HepG2 (cell line): Measurements from ENCODE around the gene GALNT18. TPM values are rescaled to one million over a fixed set of nuclear protein-coding genes. Genes with fewer than 3 reads are reported as not detected.

Experiments
- ATAC-seq: fragments of 200-7000 bp; cut with Tn5 transposase; 3 replicates; pipeline ENCODE4 v1.9.1; 2020; ENCODE audit warnings: mild to moderate bottlenecking, moderate library complexity
- BruUV-seq: library from RNA; stranded (reverse); fragments of 400-500 nt; replicated peaks from 2 replicates; lab custom pipeline; 2021; lab: Mats Ljungman, UMichigan
- CTCF ChIA-PET: fragments of 300-600 bp; formaldehyde crosslinking; extraction: SDS; loops from one replicate; lab custom pipeline; 2021; ENCODE audit warnings: low total read pairs, inconsistent platforms, low intra/inter-chr PET ratio; lab: Yijun Ruan, JAX
- POLR2A ChIA-PET: fragments of 350-600 bp; sonication (Branson Sonifier 250); formaldehyde crosslinking; loops from one replicate; lab custom pipeline; 2020; ENCODE audit warnings: antibody characterized with exemption, inconsistent platforms; lab: Yijun Ruan, JAX
- DNase-seq: peaks from one replicate; pipeline ENCODE4 v3.0.0-alpha.2; 2015; ENCODE audit warnings: low spot score
- FAIRE-seq: peaks from 3 replicates; lab custom pipeline; 2011; peaks lifted over from hg19 to GRCh38; lab: Jason Lieb, UNC
- H2AFZ ChIP-seq: one replicate; pipeline ENCODE4 v1.6.1; 2011; ENCODE audit warnings: low read length, inconsistent platforms
- H3K27ac ChIP-seq: fragments of 300-600 bp; 3 replicates; pipeline ENCODE4 v1.8.0; 2011; ENCODE audit warnings: mixed run types, mild to moderate bottlenecking, mixed read lengths, low read length, inconsistent platforms; ENCODE audit not compliant: insufficient read depth; ENCODE audit errors: extremely low read length
- H3K27me3 ChIP-seq, 2 experiments: fragments of 200-600 bp in 1 of 2; 2 replicates in 1 of 2; 3 replicates in 1 of 2; pipeline versions ENCODE4 v1.6.0 to v1.8.0; 2011; ENCODE audit warnings: low read length in 2 of 2, mild to moderate bottlenecking in 2 of 2, moderate library complexity in 2 of 2, inconsistent platforms in 1 of 2; ENCODE audit not compliant: insufficient read depth in 2 of 2, control insufficient read depth in 1 of 2
- H3K36me3 ChIP-seq, 2 experiments: fragments of 200-600 bp in 1 of 2; replicated peaks in 1 of 2; 2 replicates in 1 of 2; 3 replicates in 1 of 2; pipeline versions ENCODE4 v1.5.1 to v1.8.0; 2011; ENCODE audit warnings: low read length in 2 of 2, inconsistent platforms in 1 of 2; ENCODE audit not compliant: insufficient read depth in 2 of 2, control insufficient read depth in 1 of 2
- H3K4me1 ChIP-seq: 2 replicates; pipeline ENCODE4 v1.5.1; 2012; ENCODE audit warnings: low read length, inconsistent platforms; ENCODE audit not compliant: insufficient read depth
- H3K4me2 ChIP-seq: 2 replicates; pipeline ENCODE4 v1.6.0; 2011; ENCODE audit warnings: low read depth, low read length, inconsistent platforms
- H3K4me3 ChIP-seq, 3 experiments: fragments of 200-600 bp in 1 of 3; sonication (generic), shearing (Covaris generic) in 1 of 3; replicated peaks in 1 of 3; 2 replicates each; pipeline ENCODE4 v1.5.1; 2011 to 2016; ENCODE audit warnings: low read length in 3 of 3, inconsistent platforms in 2 of 3, low read depth in 2 of 3, mild to moderate bottlenecking in 2 of 3, control low read depth in 1 of 3, mixed read lengths in 1 of 3; ENCODE audit not compliant: insufficient read depth in 1 of 3
- H3K79me2 ChIP-seq: one replicate; pipeline ENCODE4 v1.6.1; 2011; ENCODE audit warnings: low read length, inconsistent platforms; ENCODE audit not compliant: insufficient read depth
- H3K9ac ChIP-seq: 2 replicates; pipeline ENCODE4 v1.6.0; 2011; ENCODE audit warnings: mild to moderate bottlenecking, low read depth, low read length, inconsistent platforms; ENCODE audit not compliant: insufficient read depth
- H3K9me3 ChIP-seq: 2 replicates; pipeline ENCODE4 v1.5.1; 2012; ENCODE audit warnings: mild to moderate bottlenecking, low read length
- H4K20me1 ChIP-seq: 2 replicates; pipeline ENCODE4 v1.6.0; 2011; ENCODE audit warnings: inconsistent platforms, mild to moderate bottlenecking, low read length, moderate library complexity; ENCODE audit not compliant: insufficient read depth
- CHD2 ChIP-seq: IDR thresholded peaks from 2 replicates; pipeline ENCODE4 v1.6.1; 2011; ENCODE audit warnings: low read depth, low read length, improper control_type of control experiment
- POLR2AphosphoS5 ChIP-seq: IDR thresholded peaks from 2 replicates; pipeline ENCODE4 v1.6.1; 2012; ENCODE audit warnings: low read depth, low read length
- SKIL ChIP-seq: sonication (generic); formaldehyde crosslinking; IDR thresholded peaks from 2 replicates; pipeline ENCODE4 v1.8.0; 2022; ENCODE audit warnings: missing genetic modification reagents, mild to moderate bottlenecking, moderate library complexity, borderline replicate concordance
- ZBTB14 ChIP-seq: sonication (generic); formaldehyde crosslinking; IDR thresholded peaks from 2 replicates; pipeline ENCODE4 v1.4.0; 2020; ENCODE audit warnings: missing genetic modification reagents
- ZBTB3 ChIP-seq: sonication (generic); formaldehyde crosslinking; IDR thresholded peaks from 2 replicates; pipeline ENCODE4 v1.4.0; 2020; ENCODE audit warnings: low read depth, mild to moderate bottlenecking, moderate library complexity, missing genetic modification reagents, borderline replicate concordance
- ZNF17 ChIP-seq: sonication (generic); formaldehyde crosslinking; IDR thresholded peaks from 2 replicates; pipeline ENCODE4 v1.5.0; 2020; ENCODE audit warnings: mild to moderate bottlenecking, missing genetic modification reagents
- ZNF652 ChIP-seq: IDR thresholded peaks from 2 replicates; pipeline ENCODE4 v1.6.1; 2016; ENCODE audit warnings: low read depth, borderline replicate concordance
- WGBS: methylation state at CpG from one replicate; pipeline ENCODE4 v1.1.6; 2017; ENCODE audit warnings: low lambda C conversion rate; 5-methylcytosine and 5-hydroxymethylcytosine counted together
- in situ Hi-C: cut with HindIII; loops from 2 replicates; pipeline ENCODE4 v1.10.0; 2017; ENCODE audit warnings: low pct_unique_long_range_greater_than_20kb; ENCODE audit not compliant: extremely low pct_ligation_motif_present
- intact Hi-C: fragments of 100-400 bp; cut with micrococcal nuclease; formaldehyde crosslinking; loops from one replicate; pipeline ENCODE4 v1.10.0; 2022; ENCODE audit not compliant: unreplicated experiment
- polyA plus RNA-seq, 8 experiments: library from polyadenylated mRNA; depleted of rRNA in 3 of 8; stranded (reverse) in 7 of 8; unstranded in 1 of 8; fragments of >200 nt; fragmentation: Illumina TruSeq in 4 of 8; extraction: Trizol in 4 of 8; gene quantifications; 2 replicates each; pipeline versions ENCODE4 v1.2.1 to v1.2.3, GENCODE V29; 2011 to 2016; ENCODE audit warnings: low read depth in 4 of 8, missing spikeins in 1 of 8, mixed read lengths in 1 of 8; ENCODE audit not compliant: insufficient read depth in 1 of 8
- total RNA-seq, 5 experiments: library from RNA; depleted of rRNA; stranded (reverse); fragments of >200 nt; fragmentation: Illumina TruSeq; extraction: Trizol; gene quantifications; 2 replicates each; pipeline ENCODE4 v1.2.3, GENCODE V29; 2016; ENCODE audit warnings: low read depth in 1 of 5

Gene GALNT18
- total and polyA plus RNA-seq, 2 of the 13 experiments (the other 11 are each of a cell fraction or from before 2014, with no cell fraction given), result 0.11 TPM; not detected in 1

- Histone ChIP-seq H3K4me2 (no peak overlapping the region), H3K4me3 (no peak overlapping the region), H3K4me1 (no peaks in the 10 kb centered on the region), H3K9ac (no peak overlapping the region), H4K20me1 (no peaks in the 10 kb centered on the region), H3K27me3 (peaks cover 0 to 20% of the 10 kb centered on the region in 2 experiments; a peak in 3 of 5 replicates), H3K79me2 (no peaks in the 10 kb centered on the region), H3K27ac (no peak overlapping the region), H3K9me3 (no peaks in the 10 kb centered on the region), H3K36me3 (no peaks in the 10 kb centered on the region), H2AFZ (no peak overlapping the region)
- no peak for ATAC-seq
- CTCF ChIA-PET, result no interaction called here
- DNase-seq, result no peak
- no peak for FAIRE-seq
- intact Hi-C loops (no loop called here), in situ Hi-C loops (no loop called here)
- POLR2A ChIA-PET, result no interaction called here
- no TSS peak for BruUV-seq
- no peak for TF ChIP-seq POLR2AphosphoS5
- TF ChIP-seq ZBTB3 (CRISPR knock-in tag), result no peak
- 83% methylated on average over 1 of the region's 6 CpGs for WGBS
Observed at GRCh38 chr11:11512502-11512901, 109.3 kb downstream of the GALNT18 start.

- CTCF ChIA-PET, result no interaction called here
- ATAC-seq (no peak), DNase-seq (no peak), FAIRE-seq (no peak)
- no TSS peak for BruUV-seq
- Histone ChIP-seq H2AFZ (no peak overlapping the region), H3K27ac (no peak overlapping the region), H3K9me3 (no peaks in the 10 kb centered on the region), H3K36me3 (no peaks in the 10 kb centered on the region), H3K4me1 (no peaks in the 10 kb centered on the region), H3K79me2 (no peaks in the 10 kb centered on the region), H3K4me2 (no peak overlapping the region), H3K9ac (no peak overlapping the region), H3K4me3 (no peak overlapping the region), H3K27me3 (peaks cover 0 to 20% of the 10 kb centered on the region in 2 experiments; a peak in 3 of 5 replicates), H4K20me1 (no peaks in the 10 kb centered on the region)
- in situ Hi-C loops, result no loop called here
- POLR2A ChIA-PET, result no interaction called here
- intact Hi-C loops, result no loop called here
- 42% methylated on average over 6 of the region's 6 CpGs for WGBS
- TF ChIP-seq ZBTB14 (CRISPR knock-in tag) (no peak), ZNF17 (CRISPR knock-in tag) (no peak), ZNF652 (CRISPR knock-in tag) (no peak), CHD2 (no peak), SKIL (CRISPR knock-in tag) (no peak)
Observed at GRCh38 chr11:11512090-11512489, 109.7 kb downstream of the GALNT18 start.
